Chondrocyte (in vitro differentiated cells): Measurements from ENCODE around the gene GPR61. TPM values are rescaled to one million over a fixed set of nuclear protein-coding genes. Genes with fewer than 3 reads are reported as not detected.

Experiments used
- DNase-seq: peaks from one replicate; pipeline ENCODE4 v3.0.0; 2021; ENCODE audit warnings: mixed read lengths, low spot score
- H3K27ac Mint-ChIP-seq: one replicate; pipeline ENCODE4 v1.8.0; 2021; ENCODE audit warnings: mild to moderate bottlenecking, moderate library complexity, mixed read lengths; ENCODE audit not compliant: unreplicated experiment
- H3K27me3 Mint-ChIP-seq: 2 replicates; pipeline ENCODE4 v1.8.0; 2021; ENCODE audit warnings: low read depth, mixed read lengths
- H3K36me3 Mint-ChIP-seq: 2 replicates; pipeline ENCODE4 v1.8.0; 2021; ENCODE audit warnings: low read depth, mixed read lengths
- H3K4me1 Mint-ChIP-seq: 2 replicates; pipeline ENCODE4 v1.8.0; 2021; ENCODE audit warnings: low read depth, mild to moderate bottlenecking, mixed read lengths
- H3K4me3 Mint-ChIP-seq: one replicate; pipeline ENCODE4 v1.8.0; 2021; ENCODE audit warnings: mild to moderate bottlenecking, moderate library complexity, mixed read lengths; ENCODE audit not compliant: unreplicated experiment
- H3K9me3 Mint-ChIP-seq: 2 replicates; pipeline ENCODE4 v1.8.0; 2021; ENCODE audit warnings: low read depth, mixed read lengths
- total RNA-seq: library from RNA; stranded (reverse); gene quantifications from 3 replicates; pipeline ENCODE4 v1.2.1, GENCODE V29; 2021
- TF ChIP-seq, protein P1 (sequence below): fragments of 200-600 bp; sonication (generic); IDR thresholded peaks from 2 replicates; pipeline ENCODE4 v1.5.0; 2021; ENCODE audit warnings: antibody characterized with exemption, mild to moderate bottlenecking, moderate library complexity

Gene GPR61
- total RNA-seq, 1 donor from 2014 or later = not detected

DNA sequence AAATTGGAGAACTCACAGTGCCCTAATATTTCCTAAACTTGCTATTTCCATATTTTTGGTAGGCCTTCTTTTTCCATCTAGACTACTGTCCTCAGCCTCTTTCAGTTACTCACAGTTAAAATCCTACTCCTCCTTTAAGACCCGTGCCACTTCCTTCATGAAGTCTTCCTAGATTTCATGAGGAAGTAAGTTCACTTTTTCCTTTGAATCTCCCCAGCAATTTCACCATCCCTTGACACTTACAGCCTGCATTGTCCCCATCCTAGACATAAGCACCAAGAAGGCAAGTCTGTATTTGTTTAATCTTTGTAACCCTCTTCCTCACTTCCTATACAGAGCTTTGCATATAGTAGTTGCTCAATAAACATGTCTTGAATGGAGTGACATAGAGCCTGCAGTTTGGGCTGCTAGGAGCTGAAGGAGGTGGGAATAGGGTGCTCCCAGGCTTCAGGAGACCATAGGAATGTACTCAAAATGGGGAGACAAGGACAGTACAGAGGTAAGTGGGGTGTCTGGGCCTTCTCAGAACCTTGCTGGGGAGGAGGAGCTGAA is 5.3 kb upstream of the GPR61 start:
- no peak overlapping the region for H3K4me3 Mint-ChIP-seq
- H3K27ac Mint-ChIP-seq = no peak overlapping the region
- no peaks in the 10 kb centered on the region for H3K9me3 Mint-ChIP-seq
- DNase-seq = no peak
- H3K36me3 Mint-ChIP-seq = no peaks in the 10 kb centered on the region
- H3K4me1 Mint-ChIP-seq = peaks cover 29% of the 10 kb centered on the region
- no peaks in the 10 kb centered on the region for H3K27me3 Mint-ChIP-seq
- TF ChIP-seq, protein P1, sequence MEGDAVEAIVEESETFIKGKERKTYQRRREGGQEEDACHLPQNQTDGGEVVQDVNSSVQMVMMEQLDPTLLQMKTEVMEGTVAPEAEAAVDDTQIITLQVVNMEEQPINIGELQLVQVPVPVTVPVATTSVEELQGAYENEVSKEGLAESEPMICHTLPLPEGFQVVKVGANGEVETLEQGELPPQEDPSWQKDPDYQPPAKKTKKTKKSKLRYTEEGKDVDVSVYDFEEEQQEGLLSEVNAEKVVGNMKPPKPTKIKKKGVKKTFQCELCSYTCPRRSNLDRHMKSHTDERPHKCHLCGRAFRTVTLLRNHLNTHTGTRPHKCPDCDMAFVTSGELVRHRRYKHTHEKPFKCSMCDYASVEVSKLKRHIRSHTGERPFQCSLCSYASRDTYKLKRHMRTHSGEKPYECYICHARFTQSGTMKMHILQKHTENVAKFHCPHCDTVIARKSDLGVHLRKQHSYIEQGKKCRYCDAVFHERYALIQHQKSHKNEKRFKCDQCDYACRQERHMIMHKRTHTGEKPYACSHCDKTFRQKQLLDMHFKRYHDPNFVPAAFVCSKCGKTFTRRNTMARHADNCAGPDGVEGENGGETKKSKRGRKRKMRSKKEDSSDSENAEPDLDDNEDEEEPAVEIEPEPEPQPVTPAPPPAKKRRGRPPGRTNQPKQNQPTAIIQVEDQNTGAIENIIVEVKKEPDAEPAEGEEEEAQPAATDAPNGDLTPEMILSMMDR = no peak

DNA sequence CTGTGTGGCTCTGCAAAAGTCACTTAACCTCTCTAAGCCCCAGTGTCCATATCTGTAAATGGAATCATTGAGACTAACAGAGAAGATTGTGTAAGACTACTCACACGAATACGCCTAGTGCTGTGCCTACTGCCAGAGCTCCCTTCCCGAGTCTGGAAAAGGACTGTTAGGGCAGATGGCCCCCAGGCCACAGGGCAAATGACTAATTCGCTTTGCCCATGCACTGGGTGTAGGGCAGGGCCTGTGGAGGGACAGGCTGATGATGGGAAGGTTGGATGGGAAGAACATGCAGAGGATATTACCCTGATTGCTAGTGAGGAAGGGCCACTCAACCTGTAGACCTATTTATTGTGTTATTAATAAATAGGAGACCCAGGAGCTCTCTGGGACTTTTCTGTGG is 4.2 kb upstream of the GPR61 start:
- peaks cover 18% of the 10 kb centered on the region for H3K4me1 Mint-ChIP-seq
- H3K36me3 Mint-ChIP-seq = no peaks in the 10 kb centered on the region
- TF ChIP-seq, protein P1 = no peak

DNA sequence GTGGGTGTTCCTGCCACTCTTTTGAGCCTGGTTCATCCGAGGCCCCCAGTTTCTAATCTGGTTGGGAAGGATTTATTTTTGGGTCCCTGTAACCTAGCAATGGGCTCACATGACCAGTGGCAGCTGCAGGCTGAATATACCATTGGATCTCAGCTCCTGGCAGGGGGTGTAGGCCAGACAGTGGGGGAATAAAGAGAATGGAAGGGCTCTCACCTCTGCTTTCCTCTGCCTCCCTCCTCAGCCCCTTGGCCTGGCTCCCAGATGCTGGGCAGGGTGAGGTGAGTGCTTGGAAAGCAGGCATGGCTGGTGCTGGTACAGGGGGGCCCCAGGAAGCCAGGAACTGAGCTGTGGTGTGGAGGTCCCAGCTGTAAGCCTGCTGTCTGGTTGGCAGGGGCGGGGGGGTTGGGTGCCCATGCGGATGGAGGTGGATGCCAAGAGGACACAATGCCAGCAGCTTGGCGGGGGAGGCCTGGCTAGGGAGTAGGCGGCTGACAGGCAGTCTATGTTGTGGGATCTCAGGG is 3.6 kb upstream of the GPR61 start:
- Mint-ChIP-seq H3K4me1 (peaks cover 12% of the 10 kb centered on the region), H3K4me3 (no peak overlapping the region), H3K27ac (no peak overlapping the region), H3K36me3 (no peaks in the 10 kb centered on the region), H3K9me3 (no peaks in the 10 kb centered on the region), H3K27me3 (no peaks in the 10 kb centered on the region)
- TF ChIP-seq, protein P1 = no peak
- no peak for DNase-seq

More for the DNA sequence above, 4.2 kb upstream of the GPR61 start:
- Mint-ChIP-seq H3K27ac (peak overlapping the region; percentile 14), H3K9me3 (no peaks in the 10 kb centered on the region), H3K4me3 (no peak overlapping the region), H3K27me3 (no peaks in the 10 kb centered on the region)
- DNase-seq = no peak

DNA sequence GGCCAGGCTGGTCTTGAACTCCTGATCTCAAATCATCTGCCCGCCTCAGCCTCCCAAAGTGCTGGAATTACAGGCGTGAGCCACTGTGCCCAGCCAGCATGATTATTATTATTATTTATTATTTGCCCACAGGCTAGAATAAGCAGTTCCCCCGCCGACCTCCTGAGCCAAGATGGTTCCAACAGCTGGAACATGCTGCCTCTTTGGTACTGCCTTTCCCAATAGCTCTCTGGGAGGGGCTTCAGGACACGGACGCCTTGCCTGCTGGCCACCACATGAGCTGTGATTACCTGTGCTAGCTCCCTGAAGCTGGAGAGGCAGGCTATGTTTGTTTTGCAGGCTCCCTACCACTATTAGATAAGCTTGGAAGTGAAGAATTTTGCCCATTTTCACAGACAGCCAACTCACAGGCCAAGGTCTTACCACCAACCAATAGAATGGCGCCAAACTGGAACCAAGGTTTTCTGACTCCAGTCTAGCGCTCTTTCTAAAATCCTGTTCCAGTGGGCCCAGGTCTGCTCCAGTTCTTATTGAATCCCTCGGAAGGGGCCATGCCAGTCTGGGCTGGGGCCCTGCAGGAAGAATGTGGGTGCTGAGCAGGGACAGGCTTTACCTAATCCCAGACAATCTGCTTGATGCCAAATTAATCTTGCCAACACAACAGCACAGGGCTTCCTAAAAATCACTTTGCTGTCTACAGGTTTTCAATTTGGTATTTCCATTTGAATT is 2.1 kb upstream of the GPR61 start:
- no peak overlapping the region for H3K4me3 Mint-ChIP-seq
- no peak for DNase-seq
- no peaks in the 10 kb centered on the region for H3K9me3 Mint-ChIP-seq

DNA sequence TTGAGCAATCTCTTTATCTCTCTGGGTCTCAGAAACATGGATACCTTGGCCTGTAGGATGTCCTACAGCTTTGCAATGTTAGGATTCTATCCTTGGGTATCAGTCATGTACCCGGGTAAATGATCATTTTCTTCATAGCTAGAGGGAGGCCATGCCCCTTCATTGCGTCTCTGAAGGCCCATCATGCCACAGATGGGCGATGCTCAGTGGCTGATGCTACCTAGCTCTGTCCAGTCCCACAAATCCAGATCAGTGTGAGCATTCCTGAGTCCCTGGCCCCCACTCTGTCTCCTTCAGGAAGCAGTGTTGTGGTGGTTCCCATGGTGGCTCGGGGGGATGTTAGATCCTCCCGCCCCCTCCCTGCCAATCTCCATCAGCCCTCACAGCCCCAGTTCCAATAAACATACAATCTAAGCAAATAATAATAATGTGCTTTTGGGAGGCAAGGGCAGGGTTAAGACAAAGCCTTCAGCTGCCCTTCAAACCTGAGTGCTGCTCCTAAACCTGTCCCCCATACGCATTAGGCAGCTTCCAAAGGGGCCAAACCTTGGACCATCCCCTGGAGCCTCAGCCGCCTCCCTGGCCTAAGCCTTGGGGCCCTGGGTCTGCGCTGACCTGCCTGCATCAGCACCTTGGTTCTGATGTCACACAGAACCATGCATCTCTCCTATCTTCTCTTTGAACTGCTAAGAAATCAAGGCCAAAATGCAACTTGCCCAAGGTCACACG is 681 bp upstream of the GPR61 start:
- TF ChIP-seq, protein P1 = no peak
- H3K9me3 Mint-ChIP-seq = no peaks in the 10 kb centered on the region
- peaks cover 3% of the 10 kb centered on the region for H3K27me3 Mint-ChIP-seq
- no peaks in the 10 kb centered on the region for H3K4me1 Mint-ChIP-seq
- H3K27ac Mint-ChIP-seq = no peak overlapping the region
- no peaks in the 10 kb centered on the region for H3K36me3 Mint-ChIP-seq
- no peak for DNase-seq
- H3K4me3 Mint-ChIP-seq = no peak overlapping the region

More for the DNA sequence above, 2.1 kb upstream of the GPR61 start:
- TF ChIP-seq, protein P1 = no peak
- Mint-ChIP-seq H3K27ac (no peak overlapping the region), H3K27me3 (peaks cover 3% of the 10 kb centered on the region), H3K36me3 (no peaks in the 10 kb centered on the region), H3K4me1 (peaks cover 3% of the 10 kb centered on the region)
